Eye (tissue), 1 donor: Measurements from ENCODE around the gene PSMB2.
"Not testable (repeated sequence)": the region's sequence is repeated elsewhere in the genome, so short reads cannot be mapped to it uniquely, and the experiment has no call there.

Experiments used
- DNase-seq: peaks from one replicate; pipeline ENCODE4 v3.0.0-alpha.2; 2015

PSMB2 gene

DNA sequence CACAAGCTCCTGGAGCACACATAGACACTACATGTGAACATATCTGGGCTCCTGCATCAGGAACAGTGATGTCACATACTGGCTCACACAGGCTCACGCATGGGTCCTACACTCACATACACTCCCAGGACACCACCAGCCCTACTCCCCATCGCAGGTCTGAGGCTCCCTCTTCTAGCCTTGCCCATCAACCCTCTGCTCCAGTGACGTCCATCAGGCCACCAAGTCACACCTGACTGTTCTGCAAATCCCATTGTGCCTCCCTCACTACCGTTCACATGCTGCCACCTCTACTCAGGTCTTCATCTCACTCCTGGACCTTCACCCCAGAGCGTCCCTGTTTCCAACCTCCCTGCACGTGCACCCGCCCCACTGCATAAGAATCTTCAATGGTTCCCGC is 50.1 kb downstream of the PSMB2 start:
- DNase-seq: no peak

- no peak for DNase-seq
Observed at GRCh38 chr1:35590476-35591040, 50.8 kb downstream of the PSMB2 start.

DNA sequence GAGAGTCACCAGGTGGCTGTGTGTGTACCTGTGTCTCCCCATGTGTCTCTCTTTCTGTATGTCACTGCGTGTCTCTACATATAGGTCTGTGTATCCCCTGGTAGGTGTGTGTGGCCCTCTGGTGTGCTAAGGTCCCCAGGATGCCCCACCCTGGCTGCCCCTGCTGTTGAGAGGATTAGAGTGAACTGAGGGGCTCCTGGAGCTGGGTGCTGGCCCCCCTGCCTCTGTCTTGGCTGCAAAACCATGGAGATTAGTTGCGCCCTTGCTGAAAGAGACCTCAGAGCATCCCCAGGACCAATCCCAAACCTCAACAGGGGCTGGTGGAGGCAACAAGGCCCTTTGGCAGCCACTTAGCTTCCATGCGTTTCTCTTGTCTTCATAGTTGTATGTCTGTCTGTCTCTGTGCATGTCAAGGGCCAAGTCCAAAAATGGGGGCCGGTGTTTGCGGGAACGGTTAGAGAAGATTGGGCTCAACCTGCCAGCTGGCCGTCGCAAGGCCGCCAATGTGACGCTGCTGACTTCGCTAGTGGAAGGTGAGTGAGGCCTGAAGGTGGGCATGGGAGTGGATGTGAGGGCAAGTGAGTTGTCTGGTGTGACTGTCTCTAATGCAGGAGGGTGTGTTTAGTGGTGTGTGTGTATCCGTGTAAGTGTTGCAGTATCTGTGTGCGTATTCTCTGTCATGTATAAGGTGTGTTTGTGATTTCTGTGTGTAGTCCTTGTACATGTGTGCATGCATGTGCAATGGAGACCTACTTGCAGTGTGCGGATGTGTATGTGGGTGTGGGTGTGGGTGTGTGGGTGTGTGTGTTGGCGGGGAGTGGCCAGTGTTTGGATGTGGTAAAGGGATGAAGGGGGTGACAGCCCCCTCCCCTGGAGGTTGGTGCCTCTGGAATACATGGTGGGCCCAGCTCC is 51.6 kb downstream of the PSMB2 start:
- no peak for DNase-seq

- no peak for DNase-seq
Observed at GRCh38 chr1:35588197-35588910, 53.0 kb downstream of the PSMB2 start.

- DNase-seq: no peak
Observed at GRCh38 chr1:35587736-35588135, 53.6 kb downstream of the PSMB2 start.

DNA sequence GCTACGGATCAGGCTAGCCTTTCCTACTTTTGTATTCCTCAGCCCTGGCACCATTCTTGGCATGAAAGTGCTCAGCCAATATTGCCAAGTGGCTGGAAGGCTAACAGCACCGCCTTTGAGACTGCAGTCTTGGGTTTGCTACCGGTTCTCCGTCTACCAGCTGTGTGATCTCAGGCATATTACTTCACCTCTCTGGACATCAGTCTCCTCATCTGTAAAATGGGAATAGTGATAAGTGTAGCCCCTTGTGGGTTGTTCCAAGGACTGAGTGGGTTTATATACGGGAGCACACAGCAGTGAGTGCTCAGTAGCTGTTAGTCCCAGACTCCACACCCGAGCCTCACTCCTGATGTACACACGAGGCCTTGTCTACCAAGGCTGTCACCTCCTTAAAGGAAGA is 54.5 kb downstream of the PSMB2 start:
- DNase-seq: no peak

DNA sequence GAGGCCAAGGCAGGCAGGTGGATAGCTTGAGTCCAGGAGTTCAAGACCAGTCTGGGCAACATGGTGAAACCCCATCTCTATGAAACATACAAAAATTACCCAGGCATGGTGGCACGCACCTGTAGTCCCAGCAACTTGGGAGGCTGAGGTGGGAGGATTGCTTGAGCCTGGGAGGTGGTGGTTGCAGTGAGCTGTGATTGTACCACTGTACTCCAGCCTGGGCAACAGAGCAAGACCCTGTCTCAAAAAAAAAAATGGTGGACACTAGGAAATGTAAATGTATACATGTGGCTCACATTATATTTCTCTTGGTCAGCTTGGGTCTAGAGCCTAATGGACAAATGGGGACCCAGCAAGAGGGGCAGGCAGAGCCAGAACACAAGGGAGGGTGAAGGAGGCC is 55.5 kb downstream of the PSMB2 start:
- DNase-seq: not testable (repeated sequence)

DNA sequence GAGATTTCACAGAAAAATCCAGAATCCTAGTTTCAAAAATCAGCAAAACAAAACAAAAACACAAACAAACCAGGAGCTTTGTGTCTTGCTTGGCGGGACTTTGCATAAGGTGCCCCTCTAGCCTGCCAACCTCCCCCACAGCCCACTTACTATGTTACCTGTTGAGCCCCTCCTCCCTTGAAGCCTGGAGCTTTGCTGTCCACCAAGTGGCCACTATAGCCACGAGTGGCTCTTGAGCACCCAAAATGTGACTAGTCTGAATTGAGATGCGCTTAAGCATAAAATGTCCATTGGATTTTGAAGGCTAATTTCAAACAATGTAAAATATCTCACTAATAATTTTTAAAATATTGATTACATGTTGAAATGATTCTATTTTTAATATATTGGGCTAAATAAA is 56.0 kb downstream of the PSMB2 start:
- DNase-seq: no peak

DNA sequence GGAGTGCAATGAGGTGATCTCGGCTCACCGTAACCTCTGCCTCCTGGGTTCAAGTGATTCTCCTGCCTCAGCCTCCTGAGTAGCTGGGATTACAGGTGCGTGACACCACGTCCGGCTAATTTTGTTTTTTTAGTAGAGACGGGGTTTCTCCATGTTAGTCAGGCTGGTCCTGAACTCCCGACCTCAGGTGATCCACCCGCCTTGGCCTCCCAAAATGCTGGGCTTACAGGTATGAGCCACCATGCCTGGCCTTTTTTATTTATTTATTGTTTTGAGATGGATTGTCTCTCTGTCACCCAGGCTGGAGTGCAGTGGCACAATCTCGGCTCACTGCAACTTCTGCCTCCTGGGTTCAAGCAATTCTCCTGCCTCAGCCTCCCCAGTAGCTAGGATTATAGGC is 59.7 kb downstream of the PSMB2 start:
- not testable (repeated sequence) for DNase-seq

GRCh38 chr1:35580949-35581388 is 60.4 kb downstream of the PSMB2 start:
- no peak for DNase-seq

GRCh38 chr1:35577071-35577998 is 64.0 kb downstream of the PSMB2 start:
- peak; percentile 46 for DNase-seq

DNA sequence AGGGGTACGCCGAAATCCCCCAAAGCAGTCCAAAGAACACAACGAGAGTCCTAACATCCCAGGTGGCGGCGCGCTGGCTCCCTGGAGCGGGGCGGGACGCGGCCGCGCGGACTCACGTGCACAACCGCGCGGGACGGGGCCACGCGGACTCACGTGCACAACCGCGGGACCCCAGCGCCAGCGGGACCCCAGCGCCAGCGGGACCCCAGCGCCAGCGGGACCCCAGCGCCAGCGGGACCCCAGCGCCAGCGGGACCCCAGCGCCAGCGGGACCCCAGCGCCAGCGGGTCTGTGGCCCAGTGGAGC is 64.6 kb downstream of the PSMB2 start:
- DNase-seq: not testable (repeated sequence)

DNA sequence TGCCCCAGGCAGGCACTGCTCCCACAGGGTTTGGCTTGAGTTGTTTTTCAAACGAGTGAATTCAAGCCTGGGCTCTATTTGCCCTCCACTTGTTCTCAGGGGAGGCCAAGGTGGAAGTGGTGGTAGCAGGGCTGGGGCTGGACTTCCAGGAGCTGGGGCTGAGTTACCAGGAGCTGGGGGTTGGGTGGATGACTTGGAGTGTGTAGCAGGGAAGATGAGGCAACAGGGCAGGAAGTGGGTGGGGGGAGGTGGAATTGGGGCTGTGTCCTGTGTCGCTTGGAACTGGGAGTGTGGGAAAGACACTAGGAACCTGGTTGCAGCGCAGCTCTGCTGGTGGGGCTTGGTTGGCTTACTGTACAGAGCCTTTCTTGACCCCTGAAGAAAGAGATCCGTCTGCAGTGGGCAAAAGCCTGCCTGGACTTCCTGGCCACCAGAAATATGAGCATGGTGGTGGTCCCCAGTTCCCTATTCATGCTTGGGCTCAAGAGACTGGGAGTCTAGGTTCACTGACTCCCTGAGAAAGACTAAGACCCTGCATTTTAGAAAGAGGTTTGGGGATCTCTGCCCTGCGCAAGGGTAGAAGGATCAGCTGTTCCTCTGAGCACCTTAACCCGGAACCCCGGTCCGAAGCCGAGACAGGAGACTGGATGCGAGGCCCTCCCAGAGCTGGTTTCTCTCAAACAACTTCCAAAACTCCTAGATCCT is 65.1 kb downstream of the PSMB2 start:
- peak; percentile 19 for DNase-seq

DNA sequence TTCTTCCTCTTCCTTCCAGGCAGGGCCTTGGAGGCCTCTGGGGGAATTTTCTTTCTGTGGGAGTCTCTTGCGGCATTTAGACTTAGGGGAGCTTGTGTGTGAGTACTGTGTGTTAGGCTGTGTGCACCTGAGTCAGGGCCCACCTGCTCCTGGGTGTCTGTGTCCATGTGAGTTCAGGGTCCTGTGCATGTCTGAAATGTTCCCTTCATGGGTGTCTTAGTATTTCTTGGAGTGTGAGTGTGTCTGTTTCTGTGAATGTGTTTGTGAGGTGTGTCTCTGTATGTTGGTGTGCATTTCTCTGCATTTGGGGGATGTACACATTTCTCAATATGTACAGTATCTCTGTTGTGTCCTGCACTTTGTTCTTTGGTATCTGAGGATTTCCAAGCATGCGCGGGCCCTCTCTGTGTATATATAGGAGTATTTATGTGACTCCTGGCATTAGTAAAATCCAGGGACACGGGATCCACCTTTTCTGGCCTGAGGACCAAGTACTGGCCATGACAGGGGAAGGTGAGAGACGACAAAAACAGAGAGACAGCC is 65.8 kb downstream of the PSMB2 start:
- no peak for DNase-seq

DNA sequence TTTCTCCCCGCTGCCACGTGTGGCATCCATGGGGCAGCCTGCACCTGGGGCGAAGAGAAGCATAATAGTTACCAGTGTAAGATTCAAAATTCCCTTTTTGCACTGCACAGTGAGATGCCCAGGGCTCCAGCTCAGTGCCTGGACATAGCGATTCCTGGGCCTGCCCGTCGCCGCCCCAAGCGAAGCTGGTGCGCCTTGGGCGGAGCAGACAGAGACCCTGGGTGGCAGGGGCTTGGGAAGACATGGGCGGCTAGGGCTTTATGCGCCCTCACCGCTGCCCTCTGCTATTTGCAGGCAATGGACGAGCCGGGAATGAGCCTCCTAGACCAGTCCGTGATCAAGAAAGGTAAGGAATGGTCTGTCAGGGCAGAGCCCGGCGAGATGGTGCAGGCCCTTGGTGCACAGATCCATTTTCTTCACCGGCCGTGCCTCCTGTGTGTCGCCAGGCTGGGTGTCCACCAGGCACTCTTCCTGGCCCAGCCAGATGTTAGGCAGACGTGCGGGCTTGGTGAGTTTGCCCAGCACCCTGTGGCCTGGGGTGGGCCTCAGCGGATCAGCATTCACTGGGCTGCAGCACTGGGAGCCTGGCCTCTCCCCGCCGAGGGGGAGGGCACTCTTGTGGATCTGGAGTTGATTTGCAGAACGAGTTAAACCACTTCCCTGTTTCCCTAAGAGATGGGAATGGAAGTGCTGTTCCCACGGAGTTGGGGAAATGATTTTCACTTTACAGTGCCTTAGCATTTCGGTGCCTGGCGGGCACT is 66.5 kb downstream of the PSMB2 start:
- DNase-seq: peak; percentile 41

- DNase-seq: no peak
Observed at GRCh38 chr1:35574125-35574654, 67.1 kb downstream of the PSMB2 start.

DNA sequence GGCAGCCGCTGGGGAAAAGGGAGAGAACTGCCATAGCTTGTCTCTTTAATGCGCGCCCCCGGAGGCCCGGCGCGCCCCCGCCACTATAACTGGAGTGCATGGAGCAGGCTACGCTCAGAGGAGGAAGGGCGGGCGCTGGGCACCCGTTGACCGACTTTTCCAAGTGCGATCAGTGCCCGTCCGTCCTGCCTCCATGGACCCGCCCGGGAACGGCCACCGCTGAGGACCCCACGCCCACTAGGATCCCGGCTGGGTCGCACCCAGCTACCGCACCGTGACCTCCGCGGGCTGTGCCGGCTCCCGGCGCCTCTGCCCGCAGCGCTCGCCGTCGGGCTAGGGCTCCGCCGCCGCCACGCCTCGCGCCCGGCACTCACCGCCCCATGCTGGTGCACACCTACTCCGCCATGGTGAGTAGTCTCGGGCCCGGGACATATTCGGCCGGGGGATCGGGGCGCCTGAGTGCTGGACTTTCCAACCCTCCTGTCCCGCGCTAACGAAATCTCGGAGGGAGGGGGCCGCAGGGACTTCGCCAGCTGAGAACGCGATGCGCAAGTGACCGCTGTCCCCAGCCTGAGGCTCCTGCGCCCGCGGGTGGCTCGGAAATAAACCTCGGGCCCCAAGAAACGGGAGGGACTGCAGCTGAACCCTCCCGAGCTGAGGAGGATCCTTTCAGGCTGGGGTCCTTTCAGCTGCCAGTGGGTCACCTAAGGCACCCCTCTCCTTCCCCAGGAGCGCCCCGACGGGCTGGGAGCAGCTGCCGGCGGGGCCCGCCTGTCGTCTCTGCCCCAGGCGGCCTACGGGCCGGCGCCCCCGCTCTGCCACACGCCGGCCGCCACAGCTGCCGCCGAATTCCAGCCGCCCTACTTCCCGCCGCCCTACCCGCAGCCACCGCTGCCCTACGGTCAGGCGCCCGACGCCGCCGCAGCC is 67.9 kb downstream of the PSMB2 start, which contains the start of gene TFAP2E:
Gene TFAP2E (plus strand): TSS at position 117 of the 927 bp plus-strand sequence. CDS start 264 bp downstream, at position 381.
- peak; percentile 77 for DNase-seq

DNA sequence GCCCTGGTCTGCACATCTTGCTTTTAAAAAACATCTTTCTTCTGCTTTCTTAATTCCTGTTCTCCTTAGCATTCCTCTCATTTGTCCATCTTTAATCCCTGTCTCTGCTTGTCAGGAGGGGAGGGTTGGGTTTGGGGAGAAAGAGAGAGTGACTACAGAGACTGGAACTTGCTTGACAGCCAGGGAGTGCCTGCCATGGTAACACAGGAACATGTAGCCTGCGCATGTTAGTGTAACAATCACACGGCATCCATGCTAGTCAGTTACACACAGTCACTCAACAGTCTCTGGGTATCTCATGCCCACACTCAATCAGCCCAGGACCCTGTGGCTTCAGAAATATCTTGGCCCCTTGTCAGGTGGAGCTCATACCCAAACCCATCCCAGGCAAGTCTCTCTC is 69.0 kb downstream of the PSMB2 start:
- DNase-seq: no peak

DNA sequence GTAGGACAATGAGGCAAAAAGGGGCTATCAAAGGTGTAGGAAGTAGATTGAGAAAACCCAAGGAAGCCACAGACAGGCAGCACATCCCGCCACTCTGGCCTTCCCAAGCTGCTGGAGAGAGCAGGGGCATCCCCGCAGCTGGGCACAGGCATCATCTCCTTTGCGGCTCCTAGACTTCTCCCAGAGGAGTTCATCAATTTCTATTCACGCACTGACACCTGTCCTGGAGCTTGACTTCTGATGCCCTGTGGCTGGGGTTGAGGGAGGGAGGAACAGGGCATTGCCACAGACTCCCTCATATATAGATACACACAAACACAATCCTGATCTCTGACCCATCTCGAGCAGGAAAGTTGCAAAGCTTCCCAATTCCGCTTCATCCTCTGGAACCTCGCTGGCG is 70.1 kb downstream of the PSMB2 start:
- no peak for DNase-seq
